ENCODE measurements around the gene SS18.

DNA sequence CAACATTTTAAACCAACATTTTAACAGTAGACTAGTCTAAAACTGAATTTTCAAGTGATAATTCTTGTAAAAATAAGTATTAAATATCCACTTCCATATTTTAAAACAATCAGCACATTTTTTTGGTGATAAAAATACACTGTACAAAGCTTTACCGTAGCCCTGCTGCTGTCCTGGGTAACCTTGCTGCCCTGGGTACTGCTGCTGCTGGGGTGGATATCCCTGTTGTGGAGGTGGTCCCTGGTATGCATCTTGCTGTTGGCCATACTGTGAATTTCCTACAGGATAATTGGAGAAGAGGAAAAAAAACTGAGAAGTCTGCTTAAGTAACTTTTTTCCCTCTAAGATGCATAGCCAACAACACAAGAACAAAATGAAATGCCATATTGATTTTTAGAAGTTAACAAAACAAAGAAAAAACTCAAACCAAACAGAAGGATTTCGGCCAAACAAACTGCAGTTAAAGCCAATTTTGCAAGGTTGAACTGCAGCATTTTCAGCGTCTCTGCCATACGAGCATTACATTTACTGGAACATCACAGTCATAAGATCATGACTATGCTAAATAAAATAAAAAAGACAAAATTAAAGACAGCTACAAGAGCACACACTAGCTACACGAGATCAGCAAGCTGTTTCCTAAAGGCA lies 55.4 kb downstream of the SS18 start:
- TF ChIP-seq, protein P1, sequence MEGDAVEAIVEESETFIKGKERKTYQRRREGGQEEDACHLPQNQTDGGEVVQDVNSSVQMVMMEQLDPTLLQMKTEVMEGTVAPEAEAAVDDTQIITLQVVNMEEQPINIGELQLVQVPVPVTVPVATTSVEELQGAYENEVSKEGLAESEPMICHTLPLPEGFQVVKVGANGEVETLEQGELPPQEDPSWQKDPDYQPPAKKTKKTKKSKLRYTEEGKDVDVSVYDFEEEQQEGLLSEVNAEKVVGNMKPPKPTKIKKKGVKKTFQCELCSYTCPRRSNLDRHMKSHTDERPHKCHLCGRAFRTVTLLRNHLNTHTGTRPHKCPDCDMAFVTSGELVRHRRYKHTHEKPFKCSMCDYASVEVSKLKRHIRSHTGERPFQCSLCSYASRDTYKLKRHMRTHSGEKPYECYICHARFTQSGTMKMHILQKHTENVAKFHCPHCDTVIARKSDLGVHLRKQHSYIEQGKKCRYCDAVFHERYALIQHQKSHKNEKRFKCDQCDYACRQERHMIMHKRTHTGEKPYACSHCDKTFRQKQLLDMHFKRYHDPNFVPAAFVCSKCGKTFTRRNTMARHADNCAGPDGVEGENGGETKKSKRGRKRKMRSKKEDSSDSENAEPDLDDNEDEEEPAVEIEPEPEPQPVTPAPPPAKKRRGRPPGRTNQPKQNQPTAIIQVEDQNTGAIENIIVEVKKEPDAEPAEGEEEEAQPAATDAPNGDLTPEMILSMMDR (conservative IDR thresholded peaks at IDR 0.05): no peak
- no peak for TF ChIP-seq ZFX (IDR thresholded peaks at IDR 0.05)

All from C4-2B (cell line).